ENCODE data around the gene LMNTD1. TPM values are rescaled to one million over a fixed set of nuclear protein-coding genes. Genes with fewer than 3 reads are reported as not detected.

LMNTD1 gene
- polyA plus RNA-seq, 1 of the 3 experiments (the other 2 are of a cell fraction) = 0.20 TPM

- Histone ChIP-seq H3K4me2 (no peak overlapping the region), H3K9me3 (0 out of 2 replicates have a peak, but pooled peaks cover 8% of the 10 kb centered on the region), H4K20me1 (ENCODE audit: insufficient read depth) (no peaks in the 10 kb centered on the region), H2AFZ (ENCODE audit: low read depth) (peak overlapping the region; percentile 58), H3K9ac (no peak overlapping the region), H3K4me1 (ENCODE audit: control insufficient read depth in 1 of 2, insufficient read depth in 2 of 2, low read depth in 1 of 2, low read length in 1 of 2) (no peaks in the 10 kb centered on the region), H3K27ac (ENCODE audit: low read depth in 2 of 2, low read length in 1 of 2) (peak overlapping the region in 1 of 2 experiments; percentile 47; a peak in 2 of 4 replicates), H3K79me2 (ENCODE audit: insufficient read depth) (no peaks in the 10 kb centered on the region), H3K27me3 (ENCODE audit: insufficient read depth) (no peaks in the 10 kb centered on the region), H3K36me3 (replicated peaks in 1 of 2; ENCODE audit: control insufficient read depth in 1 of 2, insufficient read depth in 2 of 2, low read length in 1 of 2) (no peaks in the 10 kb centered on the region), H3K4me3 (ENCODE audit: low read depth in 2 of 2, low read length in 1 of 2) (no peak overlapping the region), H3F3A (replicated peaks; ENCODE audit: insufficient read depth) (peaks cover 4% of the 10 kb centered on the region), H3K9me2 (no peaks in the 10 kb centered on the region)
- DNase-seq = no peak
- POLR2A ChIA-PET = no interaction called here
- CTCF ChIA-PET = no interaction called here
- 40% methylated on average over 2 of the region's 2 CpGs for WGBS (ENCODE audit: low lambda C conversion rate)
- TF ChIP-seq MEF2A (IDR thresholded peaks at IDR 0.05; ENCODE audit: borderline replicate concordance, low read depth) = no peak
- TF ChIP-seq ELF1 (IDR thresholded peaks at IDR 0.05) = no peak
- TF ChIP-seq RCOR1 (IDR thresholded peaks at IDR 0.05; ENCODE audit: low read length) = no peak
- peak; percentile 78 for TF ChIP-seq TCF12 (IDR thresholded peaks at IDR 0.05)
- no peak for TF ChIP-seq RFX5 (IDR thresholded peaks at IDR 0.05; ENCODE audit: low read length)
- TF ChIP-seq, protein P1, sequence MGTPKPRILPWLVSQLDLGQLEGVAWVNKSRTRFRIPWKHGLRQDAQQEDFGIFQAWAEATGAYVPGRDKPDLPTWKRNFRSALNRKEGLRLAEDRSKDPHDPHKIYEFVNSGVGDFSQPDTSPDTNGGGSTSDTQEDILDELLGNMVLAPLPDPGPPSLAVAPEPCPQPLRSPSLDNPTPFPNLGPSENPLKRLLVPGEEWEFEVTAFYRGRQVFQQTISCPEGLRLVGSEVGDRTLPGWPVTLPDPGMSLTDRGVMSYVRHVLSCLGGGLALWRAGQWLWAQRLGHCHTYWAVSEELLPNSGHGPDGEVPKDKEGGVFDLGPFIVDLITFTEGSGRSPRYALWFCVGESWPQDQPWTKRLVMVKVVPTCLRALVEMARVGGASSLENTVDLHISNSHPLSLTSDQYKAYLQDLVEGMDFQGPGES (IDR thresholded peaks at IDR 0.05; ENCODE audit: low read depth, low read length) = no peak
- TF ChIP-seq MXI1 (IDR thresholded peaks at IDR 0.05; ENCODE audit: low read depth, low read length) = no peak
- peak; percentile 30; the same call in 1 of the 2 replicates for TF ChIP-seq PBX3 (IDR thresholded peaks at IDR 0.05)
- TF ChIP-seq USF2 (IDR thresholded peaks at IDR 0.05; ENCODE audit: borderline replicate concordance, low read depth, low read length) = no peak
- TF ChIP-seq GATA2 (CRISPR knock-in tag; IDR thresholded peaks at IDR 0.05) = no peak
- peak; percentile 51 for TF ChIP-seq JUND (IDR thresholded peaks at IDR 0.05)
- TF ChIP-seq SMC3 (IDR thresholded peaks at IDR 0.05; ENCODE audit: low read depth, low read length) = no peak
- TF ChIP-seq TEAD4 (IDR thresholded peaks at IDR 0.05; ENCODE audit: borderline replicate concordance, insufficient read depth) = no peak
- TF ChIP-seq, protein P2, sequence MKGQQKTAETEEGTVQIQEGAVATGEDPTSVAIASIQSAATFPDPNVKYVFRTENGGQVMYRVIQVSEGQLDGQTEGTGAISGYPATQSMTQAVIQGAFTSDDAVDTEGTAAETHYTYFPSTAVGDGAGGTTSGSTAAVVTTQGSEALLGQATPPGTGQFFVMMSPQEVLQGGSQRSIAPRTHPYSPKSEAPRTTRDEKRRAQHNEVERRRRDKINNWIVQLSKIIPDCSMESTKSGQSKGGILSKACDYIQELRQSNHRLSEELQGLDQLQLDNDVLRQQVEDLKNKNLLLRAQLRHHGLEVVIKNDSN (IDR thresholded peaks at IDR 0.05; ENCODE audit: borderline replicate concordance, low read depth) = no peak
- no peak for TF ChIP-seq YY1 (IDR thresholded peaks at IDR 0.05; ENCODE audit: low read depth)
- peak; percentile 55; the same call in 1 of the 2 replicates for TF ChIP-seq FOSL2 (IDR thresholded peaks at IDR 0.05; ENCODE audit: borderline replicate concordance, low read depth)
- 0 out of 2 replicates have a peak, but pooled peaks have one; percentile 17 for TF ChIP-seq FOXM1 (IDR thresholded peaks at IDR 0.05; ENCODE audit: low read depth)
- TF ChIP-seq RAD21 (IDR thresholded peaks at IDR 0.05; ENCODE audit: low read length) = no peak
- TF ChIP-seq SIN3A (IDR thresholded peaks at IDR 0.05; ENCODE audit: borderline replicate concordance, low read depth, low read length) = no peak
- peak in 1 of 2 experiments; percentile 28; a peak in 1 of 4 replicates for TF ChIP-seq EP300 (IDR thresholded peaks at IDR 0.05; ENCODE audit: borderline replicate concordance in 1 of 2, low read depth in 1 of 2, low read length in 1 of 2)
- TF ChIP-seq TAF1 (IDR thresholded peaks at IDR 0.05; ENCODE audit: borderline replicate concordance, low read depth, low read length) = no peak
- no peak for TF ChIP-seq CHD2 (IDR thresholded peaks at IDR 0.05; ENCODE audit: low read length, partially characterized antibody)
- no peak for TF ChIP-seq CTCF (IDR thresholded peaks at IDR 0.05)
- no peak for TF ChIP-seq NFIC (IDR thresholded peaks at IDR 0.05; ENCODE audit: borderline replicate concordance)
- no peak for TF ChIP-seq NRF1 (IDR thresholded peaks at IDR 0.05; ENCODE audit: low read depth, low read length)
- TF ChIP-seq GABPA (IDR thresholded peaks at IDR 0.05; ENCODE audit: low read depth) = no peak
- TF ChIP-seq, protein P3, sequence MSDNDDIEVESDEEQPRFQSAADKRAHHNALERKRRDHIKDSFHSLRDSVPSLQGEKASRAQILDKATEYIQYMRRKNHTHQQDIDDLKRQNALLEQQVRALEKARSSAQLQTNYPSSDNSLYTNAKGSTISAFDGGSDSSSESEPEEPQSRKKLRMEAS (IDR thresholded peaks at IDR 0.05; ENCODE audit: low read depth) = no peak
- no peak for TF ChIP-seq ZBTB33 (IDR thresholded peaks at IDR 0.05; ENCODE audit: borderline replicate concordance, low read depth)
- no peak for TF ChIP-seq POLR2AphosphoS5 (IDR thresholded peaks at IDR 0.05; ENCODE audit: low read depth, low read length)
Observed at GRCh38 chr12:25546318-25546717, 6.8 kb downstream of the LMNTD1 start.
